ENCODE measurements around the gene SMIM45.
A peak's percentile ranks its signal among the peaks of the same experiment; 100 is the strongest.

The SMIM45 gene

GRCh38 chr22:41917375-41917902, 34.5 kb upstream of the SMIM45 start:
- TF ChIP-seq CTCF (IDR thresholded peaks at IDR 0.05; ENCODE audit: insufficient read depth, low read depth, low read length, missing control alignments), result no peak
- no peak for DNase-seq (ENCODE audit: low read depth)
- no peak overlapping the region for H3K4me3 ChIP-seq (ENCODE audit: low read length)

DNA sequence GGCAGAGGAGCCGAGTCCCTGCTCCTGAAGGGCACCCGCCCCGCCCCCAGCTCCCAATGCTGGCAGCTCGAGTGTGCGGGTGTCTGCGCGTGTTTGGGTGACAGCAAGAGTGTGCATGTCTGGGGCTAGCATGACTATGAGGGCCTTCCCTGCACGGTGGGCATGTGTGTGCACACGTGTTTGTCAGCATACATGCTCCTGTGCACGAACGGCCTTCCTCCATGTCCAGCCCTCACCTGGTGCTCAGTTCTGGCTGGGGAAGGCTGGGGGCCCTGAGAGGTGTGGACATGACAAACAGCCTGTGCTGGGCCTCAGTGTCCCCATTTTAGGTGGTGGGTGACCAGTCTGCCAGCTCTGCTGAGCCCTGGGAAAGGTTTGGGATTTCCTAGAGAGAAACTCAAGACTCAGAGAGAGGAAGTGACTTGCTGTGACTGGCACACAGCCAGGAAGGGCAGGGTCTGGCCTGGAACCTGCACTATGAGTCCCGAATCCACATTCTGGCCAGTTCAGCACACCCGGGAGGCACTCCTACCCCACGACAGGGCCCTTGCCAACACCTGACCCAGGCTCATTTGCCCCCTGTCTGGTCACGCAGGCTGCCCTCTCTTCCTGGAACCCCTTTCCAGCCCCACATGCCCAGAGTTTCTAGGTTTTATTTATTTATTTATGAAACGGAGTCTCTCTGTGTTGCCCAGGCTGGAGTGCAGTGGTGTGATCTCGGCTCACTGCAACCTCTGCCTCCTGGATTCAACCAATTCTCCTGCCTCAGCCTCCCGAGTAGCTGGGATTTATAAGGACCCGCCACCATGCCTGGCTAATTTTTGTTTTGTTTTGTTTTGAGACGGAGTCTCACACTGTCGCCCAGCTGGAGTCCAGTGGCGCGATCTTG, 33.8 kb upstream of the SMIM45 start:
- no peak overlapping the region for H3K4me3 ChIP-seq (ENCODE audit: low read length)
- DNase-seq (ENCODE audit: low read depth), result peak; percentile 76
- TF ChIP-seq CTCF (IDR thresholded peaks at IDR 0.05; ENCODE audit: insufficient read depth, low read depth, low read length, missing control alignments), result no peak

DNA sequence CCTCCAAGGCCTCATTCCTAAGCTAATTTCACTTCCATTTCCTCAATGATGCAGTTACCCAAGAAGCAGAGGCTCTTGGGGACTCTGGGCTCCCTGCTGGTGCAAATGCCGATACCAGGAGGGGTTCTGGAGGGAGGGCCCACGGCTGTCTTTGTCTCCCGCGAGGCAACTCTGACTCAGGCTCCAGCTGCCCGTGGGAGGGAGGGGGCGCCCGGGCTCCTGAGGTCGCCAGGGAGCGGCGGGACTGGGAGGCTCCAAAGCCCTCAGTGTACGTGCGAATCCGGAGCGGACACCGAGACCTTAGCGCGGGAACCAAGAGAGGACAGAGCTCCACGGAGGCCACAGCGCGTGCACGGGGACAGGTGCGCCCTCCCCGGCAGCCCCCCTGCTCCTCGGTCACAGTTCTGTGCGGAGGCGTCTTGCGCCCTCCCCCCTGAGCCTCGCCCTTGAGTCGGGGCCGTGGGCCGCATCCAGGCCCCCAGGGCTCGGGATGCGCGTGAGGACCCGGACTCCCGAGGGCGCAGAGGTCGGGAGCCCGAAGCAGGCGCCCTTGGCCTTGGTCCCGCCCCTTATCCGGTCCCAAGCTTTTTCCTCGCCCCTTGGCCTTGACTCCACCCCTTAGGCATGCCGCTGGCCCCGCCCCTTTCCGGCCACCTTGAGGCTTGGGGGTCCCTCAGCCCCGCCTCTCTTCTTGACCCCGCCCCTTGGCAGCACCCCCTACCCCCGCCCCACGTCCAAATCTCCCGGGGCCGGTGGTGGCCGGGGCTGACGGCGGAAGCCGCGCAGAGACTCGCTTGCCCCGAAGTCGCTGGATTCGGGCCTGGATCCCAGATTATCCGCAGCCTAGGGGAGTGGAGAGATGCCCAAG, 32.4 kb upstream of the SMIM45 start:
- DNase-seq (ENCODE audit: low read depth), result peak; percentile 39
- no peak for TF ChIP-seq CTCF (IDR thresholded peaks at IDR 0.05; ENCODE audit: insufficient read depth, low read depth, low read length, missing control alignments)
- peak overlapping the region; percentile 41 for H3K4me3 ChIP-seq (ENCODE audit: low read length)

DNA sequence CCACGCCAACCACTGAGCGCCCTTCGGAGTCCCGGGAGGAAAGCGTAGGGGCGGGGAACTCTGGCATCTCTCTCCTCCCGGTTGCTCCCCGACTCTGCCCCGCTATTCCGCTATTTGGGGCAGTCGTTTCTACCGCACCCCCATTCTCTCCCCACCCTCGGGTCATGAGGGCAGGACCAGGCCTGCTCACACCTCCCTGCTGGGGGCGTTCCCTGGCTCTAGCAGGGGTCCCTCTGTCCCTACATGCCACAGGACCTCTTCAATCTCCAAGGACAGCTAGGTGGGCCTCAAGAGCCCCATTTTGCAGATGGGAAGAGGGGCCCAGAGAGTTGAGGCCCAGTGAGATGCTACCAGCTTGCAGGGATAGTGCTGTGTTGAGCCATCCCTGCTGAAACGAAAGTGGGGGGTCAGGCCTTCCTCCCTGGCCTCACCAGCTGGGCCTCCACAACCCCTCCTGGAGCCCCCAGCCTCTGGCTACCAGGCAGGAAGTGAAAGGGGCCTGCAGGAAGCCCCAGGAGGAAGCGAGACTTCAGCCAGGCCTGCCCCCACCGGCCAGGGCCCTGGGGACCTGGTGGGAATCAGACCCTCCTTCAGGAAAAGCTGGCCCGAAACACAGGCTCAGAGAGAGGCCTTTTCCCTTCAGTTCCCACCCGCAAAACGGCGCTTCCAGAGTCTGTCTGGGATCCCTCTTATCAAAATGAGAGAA, 31.5 kb upstream of the SMIM45 start:
- DNase-seq (ENCODE audit: low read depth), result no peak
- H3K4me3 ChIP-seq (ENCODE audit: low read length), result no peak overlapping the region
- TF ChIP-seq CTCF (IDR thresholded peaks at IDR 0.05; ENCODE audit: insufficient read depth, low read depth, low read length, missing control alignments), result no peak

DNA sequence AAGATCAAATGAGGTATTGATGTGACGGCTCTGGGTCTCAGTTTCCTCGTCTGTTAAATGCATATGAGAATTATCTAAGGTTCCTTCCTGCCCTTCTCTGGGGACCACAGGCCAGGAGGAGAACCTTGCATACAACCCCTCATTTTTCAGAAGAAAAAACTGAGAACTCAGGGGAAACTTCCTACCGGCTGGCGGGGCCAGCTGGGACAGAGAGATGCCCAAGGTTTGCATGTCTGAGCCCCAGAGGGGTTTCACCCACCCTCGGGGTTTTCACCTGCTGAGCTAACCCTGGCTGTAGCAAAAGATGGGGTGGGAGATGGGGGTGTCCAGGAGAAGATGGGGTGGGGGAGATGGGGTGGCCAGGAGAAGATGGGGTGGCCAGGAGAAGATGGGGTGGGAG, 29.6 kb upstream of the SMIM45 start:
- H3K4me3 ChIP-seq (ENCODE audit: low read length), result no peak overlapping the region
- no peak for DNase-seq (ENCODE audit: low read depth)
- TF ChIP-seq CTCF (IDR thresholded peaks at IDR 0.05; ENCODE audit: insufficient read depth, low read depth, low read length, missing control alignments), result no peak

- no peak for DNase-seq (ENCODE audit: low read depth)
- no peak overlapping the region for H3K4me3 ChIP-seq (ENCODE audit: low read length)
- TF ChIP-seq CTCF (IDR thresholded peaks at IDR 0.05; ENCODE audit: insufficient read depth, low read depth, low read length, missing control alignments), result no peak
Observed at GRCh38 chr22:41922940-41923594, 28.9 kb upstream of the SMIM45 start.

All from epithelial cell of esophagus (primary cell).